Umbilical cord (tissue), 2 donors: Measurements from ENCODE around the gene GFOD2. TPM values are rescaled to one million over a fixed set of nuclear protein-coding genes. Genes with fewer than 3 reads are reported as not detected.

Experiments
- DNase-seq: peaks from one replicate; pipeline ENCODE4 v3.0.0-alpha.2; 2015; ENCODE audit warnings: low spot score
- total RNA-seq: library from RNA; depleted of rRNA; stranded (reverse); fragments of >200 nt; gene quantifications from one replicate; pipeline ENCODE4 v1.2.3, GENCODE V29; 2014; ENCODE audit warnings: low replicate concordance; ENCODE audit not compliant: insufficient read depth

GFOD2 gene
- total RNA-seq, 1 donor from 2014 or later = 14.0 TPM

GRCh38 chr16:67659675-67660563 lies 59.2 kb downstream of the GFOD2 start, which contains the start of gene ACD:
Gene ACD (minus strand): TSS chr16:67660260. CDS start chr16:67660220, 40 bp downstream.
- DNase-seq = peak; percentile 95

GRCh38 chr16:67658849-67659674 lies 60.1 kb downstream of the GFOD2 start:
- no peak for DNase-seq

GRCh38 chr16:67657751-67658518 lies 61.2 kb downstream of the GFOD2 start:
- no peak for DNase-seq

- DNase-seq = no peak
These were observed 62.0 kb downstream of the GFOD2 start for GRCh38 chr16:67657017-67657608.

- no peak for DNase-seq
These were observed 62.6 kb downstream of the GFOD2 start for GRCh38 chr16:67656344-67657016.

GRCh38 chr16:67655363-67655762 lies 63.8 kb downstream of the GFOD2 start:
- DNase-seq = no peak

- DNase-seq = no peak
These were observed 64.7 kb downstream of the GFOD2 start for GRCh38 chr16:67654403-67654911.

GRCh38 chr16:67653789-67654402 lies 65.2 kb downstream of the GFOD2 start:
- no peak for DNase-seq

- no peak for DNase-seq
These were observed 65.9 kb downstream of the GFOD2 start for GRCh38 chr16:67653128-67653788.

- DNase-seq = no peak
These were observed 66.5 kb downstream of the GFOD2 start for GRCh38 chr16:67652578-67653127.

- DNase-seq = no peak
These were observed 67.3 kb downstream of the GFOD2 start for GRCh38 chr16:67651847-67652246.

- no peak for DNase-seq
These were observed 68.1 kb downstream of the GFOD2 start for GRCh38 chr16:67651039-67651438.

- DNase-seq = no peak
These were observed 69.1 kb downstream of the GFOD2 start for GRCh38 chr16:67650023-67650422.

- DNase-seq = no peak
These were observed 69.6 kb downstream of the GFOD2 start for GRCh38 chr16:67649494-67649931.

- no peak for DNase-seq
These were observed 70.2 kb downstream of the GFOD2 start for GRCh38 chr16:67648764-67649407.

- DNase-seq = no peak
These were observed 70.9 kb downstream of the GFOD2 start for GRCh38 chr16:67648088-67648763.

- no peak for DNase-seq
These were observed 71.4 kb downstream of the GFOD2 start for GRCh38 chr16:67647681-67648080.

- no peak for DNase-seq
These were observed 71.9 kb downstream of the GFOD2 start for GRCh38 chr16:67647111-67647651.
